ENCODE measurements around the gene ECE2. TPM values are rescaled to one million over a fixed set of nuclear protein-coding genes. Genes with fewer than 3 reads are reported as not detected.

The ECE2 gene
- total RNA-seq, 3 donors from 2014 or later (not counting 1 experiment from before 2014, with no cell fraction given) = not detected

GRCh38 chr3:184300378-184300720 lies 24.5 kb downstream of the ECE2 start:
- no peak overlapping the region for H3K27ac ChIP-seq (ENCODE audit: low read length)
- peaks cover 43% of the 10 kb centered on the region for H3K36me3 ChIP-seq (ENCODE audit: control insufficient read depth, insufficient read depth, low read length)
- Mint-ChIP-seq H3K36me3 (no peaks in the 10 kb centered on the region), H3K4me3 (peak overlapping the region; percentile 88), H3K27ac (peak overlapping the region; percentile 85 to 90), H3K4me1 (peaks cover 9 to 22% of the 10 kb centered on the region in 2 donors), H3K27me3 (ENCODE audit: low read depth in 2 of 2) (no peaks in the 10 kb centered on the region), H3K9me3 (no peaks in the 10 kb centered on the region)
- no peaks in the 10 kb centered on the region for H3K9me3 ChIP-seq (ENCODE audit: control insufficient read depth, insufficient read depth, low read length)
- 93% methylated on average over 3 of the region's 3 CpGs for WGBS (ENCODE audit: insufficient coverage)
- ATAC-seq = no peak
- DNase-seq = no peak
- H3K27me3 ChIP-seq (ENCODE audit: control insufficient read depth, insufficient read depth, low read length) = no peaks in the 10 kb centered on the region
- no peak overlapping the region for H3K4me3 ChIP-seq (ENCODE audit: low read length)
- no peak for TF ChIP-seq CTCF (IDR thresholded peaks at IDR 0.05)
- intact Hi-C loops (cut with micrococcal nuclease) = no loop called here
- H3K4me1 ChIP-seq (ENCODE audit: control insufficient read depth, insufficient read depth, low read length) = peaks cover 18% of the 10 kb centered on the region

GRCh38 chr3:184305577-184305976 lies 29.8 kb downstream of the ECE2 start:
- 100% methylated on average over 1 of the region's 1 CpG for WGBS (ENCODE audit: insufficient coverage)
- Histone ChIP-seq H3K27ac (ENCODE audit: low read length) (no peak overlapping the region), H3K27me3 (ENCODE audit: control insufficient read depth, insufficient read depth, low read length) (no peaks in the 10 kb centered on the region), H3K4me3 (ENCODE audit: low read length) (no peak overlapping the region), H3K36me3 (ENCODE audit: control insufficient read depth, insufficient read depth, low read length) (peaks cover 73% of the 10 kb centered on the region), H3K9me3 (ENCODE audit: control insufficient read depth, insufficient read depth, low read length) (no peaks in the 10 kb centered on the region), H3K4me1 (ENCODE audit: control insufficient read depth, insufficient read depth, low read length) (no peaks in the 10 kb centered on the region)
- Mint-ChIP-seq H3K27me3 (ENCODE audit: low read depth in 2 of 2) (no peaks in the 10 kb centered on the region), H3K4me3 (no peak overlapping the region), H3K27ac (no peak overlapping the region), H3K36me3 (peaks cover 31% of the 10 kb centered on the region), H3K9me3 (no peaks in the 10 kb centered on the region), H3K4me1 (peaks cover 0 to 3% of the 10 kb centered on the region in 2 donors)
- TF ChIP-seq CTCF (IDR thresholded peaks at IDR 0.05) = peak; percentile 40
- DNase-seq = no peak
- intact Hi-C loops (cut with micrococcal nuclease) = no loop called here
- peak in 1 of 3 donors; percentile 53 for ATAC-seq

- no peak for TF ChIP-seq CTCF (IDR thresholded peaks at IDR 0.05)
- Mint-ChIP-seq H3K4me3 (no peak overlapping the region), H3K36me3 (peaks cover 31% of the 10 kb centered on the region), H3K27me3 (ENCODE audit: low read depth in 2 of 2) (no peaks in the 10 kb centered on the region), H3K4me1 (no peaks in the 10 kb centered on the region), H3K27ac (no peak overlapping the region), H3K9me3 (no peaks in the 10 kb centered on the region)
- Histone ChIP-seq H3K9me3 (ENCODE audit: control insufficient read depth, insufficient read depth, low read length) (no peaks in the 10 kb centered on the region), H3K4me1 (ENCODE audit: control insufficient read depth, insufficient read depth, low read length) (no peaks in the 10 kb centered on the region), H3K4me3 (ENCODE audit: low read length) (no peak overlapping the region), H3K27me3 (ENCODE audit: control insufficient read depth, insufficient read depth, low read length) (no peaks in the 10 kb centered on the region), H3K36me3 (ENCODE audit: control insufficient read depth, insufficient read depth, low read length) (peaks cover 68% of the 10 kb centered on the region), H3K27ac (ENCODE audit: low read length) (no peak overlapping the region)
- no peak for DNase-seq
- ATAC-seq = no peak
- intact Hi-C loops (cut with micrococcal nuclease) = no loop called here
- 98% methylated on average over 4 of the region's 4 CpGs for WGBS (ENCODE audit: insufficient coverage)
Measured at GRCh38 chr3:184306341-184306972, 30.6 kb downstream of the ECE2 start.

- H3K4me1 ChIP-seq (ENCODE audit: control insufficient read depth, insufficient read depth, low read length) = no peaks in the 10 kb centered on the region
- peak overlapping the region in 1 of 2 donors; percentile 43 for H3K27ac Mint-ChIP-seq
- whole genome bisulfite sequencing (ENCODE audit: insufficient coverage) = 97% methylated on average over 9 of the region's 9 CpGs
- no peaks in the 10 kb centered on the region for H3K4me1 Mint-ChIP-seq
- H3K9me3 ChIP-seq (ENCODE audit: control insufficient read depth, insufficient read depth, low read length) = no peaks in the 10 kb centered on the region
- H3K36me3 ChIP-seq (ENCODE audit: control insufficient read depth, insufficient read depth, low read length) = peaks cover 53% of the 10 kb centered on the region
- ATAC-seq = no peak
- H3K4me3 Mint-ChIP-seq = no peak overlapping the region
- H3K4me3 ChIP-seq (ENCODE audit: low read length) = no peak overlapping the region
- no peak for DNase-seq
- H3K27me3 Mint-ChIP-seq (ENCODE audit: low read depth in 2 of 2) = no peaks in the 10 kb centered on the region
- no peaks in the 10 kb centered on the region for H3K27me3 ChIP-seq (ENCODE audit: control insufficient read depth, insufficient read depth, low read length)
- H3K27ac ChIP-seq (ENCODE audit: low read length) = no peak overlapping the region
- no peak for TF ChIP-seq CTCF (IDR thresholded peaks at IDR 0.05)
- intact Hi-C loops (cut with micrococcal nuclease) = no loop called here
- H3K9me3 Mint-ChIP-seq = no peaks in the 10 kb centered on the region
- H3K36me3 Mint-ChIP-seq = peaks cover 31% of the 10 kb centered on the region
Measured at GRCh38 chr3:184307915-184308314, 32.1 kb downstream of the ECE2 start.

Measured in natural killer cell (primary cell).